NCI-H1105 treated with DMSO at 0.1 percent for 48 hours (cell line): ENCODE data around the gene GRK1.
"Not testable (repeated sequence)": the region's sequence is repeated elsewhere in the genome, so short reads cannot be mapped to it uniquely, and the experiment has no call there.

ENCODE experiments used
- DNase-seq: peaks from one replicate; lab custom pipeline; 2025; lab: John Stamatoyannopoulos, UW

Gene GRK1

GRCh38 chr13:113743366-113744195, 76.6 kb downstream of the GRK1 start:
- DNase-seq: no peak

DNA sequence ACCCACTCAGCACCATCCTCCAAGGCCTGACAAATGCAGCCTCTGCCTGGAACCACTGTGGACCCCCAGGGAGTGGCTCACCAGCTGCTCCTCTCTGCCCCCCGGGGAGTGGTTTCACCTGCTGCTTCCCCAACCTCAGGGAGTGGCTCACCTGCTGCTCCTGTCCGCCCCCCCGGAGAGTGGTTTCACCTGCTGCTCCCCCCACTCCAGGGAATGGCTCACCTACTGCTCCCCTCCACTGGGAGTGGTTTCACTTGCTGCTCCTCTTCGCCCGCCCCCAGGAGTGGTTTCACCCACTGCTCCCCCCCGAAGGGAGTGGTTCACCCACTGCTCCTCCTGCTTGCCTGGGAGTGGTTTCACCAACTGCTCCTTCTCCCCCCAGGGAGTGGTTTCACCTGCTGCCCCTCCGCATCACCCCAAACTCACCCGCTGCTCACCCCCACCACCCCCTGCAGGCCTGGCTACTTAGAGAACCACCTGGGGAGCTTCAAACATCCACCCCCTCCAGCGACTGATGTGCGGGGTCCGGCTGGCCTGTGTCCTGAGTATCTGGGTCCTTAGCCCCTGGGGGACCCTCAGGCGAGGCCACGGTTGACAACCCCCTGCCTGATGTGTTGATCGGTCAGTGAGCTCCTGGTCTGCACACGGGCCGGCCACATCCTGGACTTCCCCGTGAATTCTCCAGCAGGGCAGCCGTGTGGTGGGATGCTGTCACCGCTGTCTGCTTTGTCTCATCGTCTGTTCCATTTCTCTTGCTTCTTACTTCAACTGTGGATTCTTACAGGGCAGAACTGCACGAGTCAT, 77.4 kb downstream of the GRK1 start:
- peak; percentile 83 for DNase-seq

DNA sequence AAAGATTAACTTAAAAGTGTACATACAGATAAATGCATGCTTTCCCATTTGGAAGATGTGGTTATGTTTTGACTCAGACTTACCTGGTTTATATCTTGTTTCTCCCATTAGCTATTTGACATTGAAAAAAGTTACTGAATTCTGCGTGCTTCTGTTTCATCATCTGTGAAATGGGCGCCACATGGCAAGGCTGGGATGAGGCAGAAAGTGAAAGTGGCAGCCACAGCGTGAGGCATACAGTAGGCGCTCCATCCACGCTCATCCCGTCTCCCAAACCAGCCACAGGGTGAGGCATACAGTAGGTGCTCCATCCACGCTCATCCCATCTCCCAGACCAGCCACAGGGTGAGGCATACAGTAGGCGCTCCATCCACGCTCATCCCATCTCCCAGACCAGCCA, 78.0 kb downstream of the GRK1 start:
- DNase-seq: no peak

DNA sequence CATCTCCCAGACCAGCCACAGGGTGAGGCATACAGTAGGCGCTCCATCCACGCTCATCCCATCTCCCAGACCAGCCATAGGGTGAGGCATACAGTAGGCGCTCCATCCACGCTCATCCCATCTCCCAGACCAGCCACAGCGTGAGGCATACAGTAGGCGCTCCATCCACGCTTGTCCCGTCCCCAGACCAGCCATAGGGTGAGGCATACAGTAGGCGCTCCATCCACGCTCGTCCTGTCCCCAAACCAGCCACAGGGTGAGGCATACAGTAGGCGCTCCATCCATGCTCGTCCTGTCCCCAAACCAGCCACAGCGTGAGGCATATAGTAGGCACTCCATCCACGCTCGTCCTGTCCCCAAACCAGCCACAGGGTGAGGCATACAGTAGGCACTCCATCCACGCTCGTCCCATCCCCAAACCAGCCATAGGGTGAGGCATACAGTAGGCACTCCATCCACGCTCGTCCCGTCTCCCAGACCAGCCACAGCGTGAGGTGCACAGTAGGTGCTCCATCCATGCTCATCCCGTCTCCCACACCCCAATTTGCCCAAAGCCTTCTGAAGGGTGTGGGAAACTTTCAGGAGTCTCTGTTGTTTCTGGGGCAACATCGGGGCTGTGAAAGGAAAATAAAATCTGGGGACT, 78.6 kb downstream of the GRK1 start:
- DNase-seq: not testable (repeated sequence)

DNA sequence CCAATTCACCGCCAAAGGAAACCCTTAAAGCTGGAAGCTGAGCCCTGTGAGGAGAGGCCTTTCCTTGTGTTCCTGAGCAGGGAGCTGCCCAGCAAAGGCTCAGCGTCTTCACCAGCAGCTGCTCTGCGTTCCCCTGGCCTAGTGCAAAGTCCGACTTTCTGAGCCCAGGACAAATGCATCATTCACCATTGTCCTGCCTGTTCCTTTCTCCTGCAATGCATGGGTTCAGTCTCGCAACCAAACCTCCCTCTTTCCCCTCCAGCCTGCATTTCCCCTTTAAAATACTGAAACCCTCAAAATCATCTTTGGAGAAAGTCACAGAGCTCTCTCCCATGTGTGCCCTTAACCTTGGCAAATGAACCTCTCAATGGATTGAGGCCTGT, 79.1 kb downstream of the GRK1 start:
- no peak for DNase-seq

DNA sequence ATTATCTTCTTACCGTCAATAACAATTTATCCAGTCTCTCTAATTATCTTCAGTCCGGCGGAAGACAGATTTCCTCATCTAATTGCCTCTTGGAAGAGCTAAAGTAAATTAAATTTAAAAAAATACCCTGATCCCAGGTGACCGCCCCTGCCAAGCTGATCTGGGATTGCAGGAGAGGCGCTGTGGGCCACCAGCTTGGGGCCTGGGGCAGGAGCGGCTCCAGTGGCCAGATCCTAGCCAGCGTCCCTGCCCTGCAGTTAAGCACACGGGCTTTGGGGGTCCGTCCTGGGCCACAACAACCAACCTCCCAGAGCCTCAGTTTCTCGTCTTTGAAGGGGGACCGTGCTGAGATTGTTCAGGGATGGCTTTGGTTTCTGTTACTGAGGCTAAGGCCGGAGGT, 79.7 kb downstream of the GRK1 start:
- DNase-seq: no peak

DNA sequence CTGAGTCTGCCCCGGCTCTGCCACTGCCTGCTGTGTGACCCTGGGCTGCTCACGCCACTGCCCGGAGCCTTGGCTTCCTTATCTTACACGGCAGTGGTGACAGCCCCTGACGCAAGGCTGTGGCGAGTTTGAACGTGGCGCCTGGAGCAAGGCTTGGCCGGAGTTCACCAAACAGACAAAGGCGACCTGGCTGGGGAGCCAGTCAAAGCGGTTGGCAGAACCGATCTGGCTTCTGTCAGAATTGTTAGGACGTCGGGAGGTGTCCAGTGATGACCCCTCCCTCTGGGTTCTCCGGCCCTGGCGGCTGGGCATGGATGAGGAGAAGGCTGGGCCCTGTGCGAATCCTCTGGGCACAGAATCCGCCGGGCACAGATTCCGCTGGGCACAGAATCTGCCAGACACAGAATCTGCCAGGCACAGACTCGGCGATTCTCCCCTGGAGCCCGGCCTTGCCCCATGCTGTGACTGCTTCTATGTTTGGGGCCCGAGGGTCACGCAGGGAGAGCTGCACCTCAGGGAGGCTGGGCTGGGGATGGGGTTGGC, 80.3 kb downstream of the GRK1 start:
- no peak for DNase-seq

DNA sequence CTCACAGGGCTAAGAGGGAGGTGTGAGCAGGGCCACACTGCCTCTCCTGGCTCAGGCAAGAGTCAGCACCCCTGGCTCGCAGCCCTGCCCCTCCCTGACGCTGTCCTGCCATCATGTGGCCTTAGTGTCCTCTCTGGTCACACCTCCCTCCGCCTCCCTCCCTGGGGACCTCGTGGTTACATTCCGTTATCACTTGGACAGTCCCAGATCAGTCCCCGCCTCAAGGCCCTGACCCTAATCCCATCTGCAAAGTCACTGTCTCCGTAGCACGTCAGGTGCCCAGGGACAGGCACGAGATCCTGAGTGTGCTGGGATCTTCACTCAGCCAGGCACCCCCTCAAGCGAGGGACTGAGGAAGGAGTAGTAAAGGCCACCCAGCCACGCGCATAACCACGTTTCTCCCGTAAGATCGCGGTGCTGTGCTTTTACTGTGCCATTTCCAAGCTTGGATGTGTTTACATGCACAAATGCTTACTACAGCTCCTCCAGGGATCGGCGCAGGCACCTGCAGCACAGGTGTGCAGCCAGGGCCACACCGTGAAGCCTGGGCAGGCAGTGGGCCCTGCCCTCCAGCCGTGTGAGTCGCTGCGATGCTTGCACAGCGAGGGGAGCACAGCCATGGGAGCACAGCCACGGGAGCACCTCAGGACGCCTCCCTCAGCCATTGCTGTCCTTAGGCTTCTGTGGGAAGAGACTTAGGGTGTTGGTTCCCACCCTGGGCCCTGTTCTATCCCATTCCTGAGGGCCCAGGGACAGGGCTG, 81.3 kb downstream of the GRK1 start:
- no peak for DNase-seq

GRCh38 chr13:113748862-113749451, 81.9 kb downstream of the GRK1 start:
- DNase-seq: no peak

- no peak for DNase-seq
These were observed 82.5 kb downstream of the GRK1 start for GRCh38 chr13:113749507-113749906.

DNA sequence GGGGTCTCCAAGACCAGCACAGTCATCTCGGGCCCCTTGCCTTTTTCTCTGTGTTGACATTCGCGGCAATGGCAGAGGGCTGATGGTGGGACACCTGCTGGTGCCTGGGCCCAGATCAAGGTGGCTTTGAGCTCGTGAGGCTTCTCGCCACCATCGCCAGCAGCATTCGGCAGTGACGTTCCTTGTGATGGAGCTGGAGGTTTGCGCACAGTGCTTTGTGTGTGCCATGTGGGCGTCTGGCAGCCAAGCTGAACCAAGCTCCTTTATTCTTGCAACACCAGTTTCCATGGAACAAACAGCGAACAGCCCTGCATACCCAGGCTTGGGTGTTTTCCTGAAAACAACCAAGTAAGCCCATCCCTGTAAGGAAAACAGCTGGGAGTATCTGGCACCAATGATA, 82.9 kb downstream of the GRK1 start:
- DNase-seq: no peak

DNA sequence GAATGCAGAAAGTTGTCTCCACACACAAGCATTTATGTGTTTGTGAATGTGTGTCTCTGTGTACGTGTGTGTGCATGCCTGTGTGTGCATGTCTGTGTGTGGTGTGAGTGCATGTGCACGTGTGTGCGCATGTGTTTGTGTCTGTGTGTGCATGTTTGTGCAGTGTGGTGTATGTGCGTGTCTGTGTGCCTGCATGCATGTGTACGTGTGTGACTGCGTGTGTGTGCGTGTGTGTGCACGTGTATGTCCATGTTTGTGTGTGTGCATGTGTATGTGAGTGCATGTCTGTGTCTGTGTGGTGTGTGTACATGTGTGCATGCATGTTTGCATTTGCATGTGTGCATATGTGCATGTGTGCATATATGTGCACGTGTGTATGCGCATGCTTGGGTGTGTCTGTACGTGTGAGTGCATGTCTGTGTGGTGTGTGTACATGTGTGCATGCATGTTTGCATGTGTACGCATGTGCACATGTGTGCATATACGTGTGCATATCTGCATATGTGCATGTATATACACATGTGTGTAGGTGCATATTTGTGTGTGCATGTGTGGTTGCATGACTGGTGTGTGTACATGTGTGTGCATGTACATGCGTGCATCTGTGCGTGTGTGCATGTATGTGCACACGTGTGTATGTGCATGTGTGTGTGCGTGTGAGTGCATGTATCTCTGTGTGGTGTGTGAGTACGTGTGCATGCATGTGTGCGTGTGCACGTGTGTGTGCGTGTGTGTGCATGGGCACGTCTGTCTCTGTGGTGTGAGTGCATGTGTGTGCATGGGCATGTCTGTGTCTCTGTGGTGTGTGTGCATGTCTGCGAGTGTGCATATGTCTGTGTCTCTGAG, 83.8 kb downstream of the GRK1 start:
- no peak for DNase-seq

DNA sequence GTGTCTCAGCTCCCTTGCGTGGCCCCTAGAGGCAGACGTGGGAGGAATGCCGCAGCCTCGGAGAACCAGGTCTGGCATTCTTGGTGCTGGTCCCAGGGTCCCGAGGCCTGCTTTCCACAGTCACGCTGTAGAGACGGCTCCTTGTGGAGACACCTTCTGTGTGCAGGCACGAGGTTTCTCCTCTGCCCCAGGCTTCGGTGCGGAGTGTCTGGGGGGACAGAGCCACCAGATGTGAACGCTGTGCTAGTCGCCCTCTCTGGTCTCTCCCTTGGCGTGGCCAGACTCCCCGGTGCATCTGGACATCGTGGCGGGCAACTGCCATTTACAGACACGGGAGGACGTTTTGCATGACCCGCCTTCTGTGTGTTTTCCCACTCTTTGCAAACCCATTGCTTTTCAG, 84.5 kb downstream of the GRK1 start:
- DNase-seq: no peak

- DNase-seq: not testable (repeated sequence)
These were observed 85.4 kb downstream of the GRK1 start for GRCh38 chr13:113752211-113752986.

- DNase-seq: no peak
These were observed 86.2 kb downstream of the GRK1 start for GRCh38 chr13:113753171-113753570.

DNA sequence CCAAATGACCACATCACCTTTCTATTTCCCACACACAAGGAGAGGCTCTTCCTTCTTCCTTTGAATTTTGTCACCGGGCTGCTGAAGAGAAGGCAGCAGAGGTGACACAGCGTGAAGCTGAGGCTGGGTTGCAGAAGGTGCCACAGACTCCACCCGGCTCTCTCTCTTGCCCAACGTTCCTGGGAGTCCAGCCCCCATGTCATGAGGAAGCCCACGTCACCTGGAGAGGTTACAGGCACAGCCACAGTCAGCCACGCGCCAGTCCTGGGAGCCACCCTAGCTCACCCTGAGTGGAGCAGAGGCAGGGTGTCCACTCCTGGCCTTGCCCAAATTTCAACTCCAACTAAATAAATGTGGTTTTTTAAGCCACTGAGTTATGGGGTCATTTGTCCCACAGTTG, 87.2 kb downstream of the GRK1 start:
- no peak for DNase-seq

GRCh38 chr13:113754691-113755090, 87.7 kb downstream of the GRK1 start:
- no peak for DNase-seq

DNA sequence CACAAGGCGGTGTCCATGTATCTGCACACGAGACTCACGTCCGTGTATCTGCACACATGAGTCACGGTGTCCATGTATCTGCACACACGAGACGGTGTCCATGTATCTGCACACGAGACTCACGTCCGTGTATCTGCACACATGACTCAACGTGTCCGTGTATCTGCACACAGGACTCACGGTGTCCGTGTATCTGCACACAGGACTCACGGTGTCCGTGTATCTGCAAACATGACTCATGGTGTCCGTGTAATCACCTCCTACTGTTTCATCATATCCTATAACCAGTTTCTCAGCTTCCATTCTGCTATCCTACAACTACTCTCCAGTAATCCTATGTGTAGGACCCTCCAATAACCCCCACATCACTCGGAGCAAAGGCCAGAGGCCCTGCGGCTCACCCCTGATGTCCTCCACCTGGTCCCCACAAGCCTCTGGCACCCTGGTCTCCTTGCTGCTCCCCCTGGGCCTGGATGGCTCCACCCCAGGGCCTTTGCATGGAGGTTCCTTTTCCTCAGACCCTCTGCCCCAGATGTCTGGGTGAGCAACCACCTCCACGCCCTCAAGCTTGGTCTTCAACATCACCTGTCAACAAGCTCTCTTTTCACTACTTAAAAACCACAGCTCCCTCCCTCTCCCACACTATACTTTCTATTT, 89.5 kb downstream of the GRK1 start:
- no peak for DNase-seq
